Gastrocnemius medialis (tissue), 4 donors: ENCODE results near the gene NPM1.

ENCODE experiments used
- CTCF ChIP-seq, 5 experiments: fragments of 450-650 bp in 3 of 5; fragments of 200-600 bp in 2 of 5; sonication (generic) in 2 of 5; IDR thresholded peaks in 4 of 5; conservative IDR thresholded peaks in 1 of 5; 1 replicate in 4 of 5; 2 replicates in 1 of 5; pipeline ENCODE4 v1.5.1; 2016 to 2019; ENCODE audit warnings: antibody characterized with exemption in 5 of 5, mild to moderate bottlenecking in 3 of 5, moderate library complexity in 3 of 5
- POLR2A ChIP-seq, 2 donors: fragments of 450-650 bp; IDR thresholded peaks; one replicate each; pipeline ENCODE4 v1.6.1; 2017; ENCODE audit warnings: antibody characterized with exemption in 2 of 2, mild to moderate bottlenecking in 2 of 2, moderate library complexity in 2 of 2

GRCh38 chr5:171422902-171423663, 35.4 kb downstream of the NPM1 start:
- TF ChIP-seq POLR2A (IDR thresholded peaks at IDR 0.05), result no peak
- TF ChIP-seq CTCF (IDR thresholded peaks at IDR 0.05 in 4 of 5, conservative IDR thresholded peaks at IDR 0.05 in 1 of 5), result no peak
